A549 (cell line): ENCODE results near the gene SLC49A3. TPM values are rescaled to one million over a fixed set of nuclear protein-coding genes. Genes with fewer than 3 reads are reported as not detected.

Source experiments
- ATAC-seq, 2 experiments: fragments of 200-7000 bp in 1 of 2; fragments of >200 bp in 1 of 2; cut with Nextera tagmentation in 1 of 2; cut with Tn5 transposase in 1 of 2; 3 replicates each; pipeline versions ENCODE4 v1.8.0 to v1.9.1; 2018 to 2020; ENCODE audit warnings: mild to moderate bottlenecking in 1 of 2, moderate library complexity in 1 of 2
- CTCF ChIA-PET: fragments of 300-600 bp; sonication (Branson Sonifier 250); formaldehyde crosslinking; extraction: SDS; loops from one replicate; lab custom pipeline; 2021; ENCODE audit warnings: antibody characterized with exemption, inconsistent platforms; lab: Yijun Ruan, JAX
- POLR2A ChIA-PET: fragments of 350-600 bp; formaldehyde crosslinking; extraction: SDS; loops from one replicate; lab custom pipeline; 2021; ENCODE audit warnings: antibody characterized with exemption, inconsistent platforms; lab: Yijun Ruan, JAX
- DNase-seq, 2 experiments: peaks; one replicate each; pipeline versions ENCODE4 v3.0.0 to v3.0.0-alpha.2; 2011 to 2016; ENCODE audit warnings: low read depth in 1 of 2, low spot score in 1 of 2
- FAIRE-seq: peaks from 2 replicates; lab custom pipeline; 2011; peaks lifted over from hg19 to GRCh38; lab: Jason Lieb, UNC
- H3K27ac ChIP-seq, 2 experiments: fragments of >200 bp; sonication (Bioruptor Twin); formaldehyde crosslinking; 3 replicates each; pipeline ENCODE4 v1.5.1; 2016 to 2017
- H3K4me1 ChIP-seq: fragments of >200 bp; sonication (Bioruptor Twin); formaldehyde crosslinking; 3 replicates; pipeline ENCODE4 v1.6.1; 2016
- H3K4me2 ChIP-seq: fragments of >200 bp; sonication (Bioruptor Twin); formaldehyde crosslinking; 3 replicates; pipeline ENCODE4 v1.6.1; 2016
- H3K4me3 ChIP-seq: fragments of >200 bp; sonication (Bioruptor Twin); formaldehyde crosslinking; 3 replicates; pipeline ENCODE4 v1.5.1; 2016
- H3K9me3 ChIP-seq: fragments of >200 bp; sonication (Bioruptor Twin); formaldehyde crosslinking; 3 replicates; pipeline ENCODE4 v1.6.1; 2016
- CTCF ChIP-seq: fragments of >200 bp; sonication (Bioruptor Twin); formaldehyde crosslinking; IDR thresholded peaks from 3 replicates; pipeline ENCODE4 v1.5.1; 2016
- FOXS1 ChIP-seq: fragments of 250-450 bp; sonication (Bioruptor Pico); IDR thresholded peaks from 2 replicates; pipeline ENCODE4 v1.5.0; 2020; ENCODE audit warnings: mild to moderate bottlenecking, moderate library complexity
- HDAC2 ChIP-seq: fragments of 200-600 bp; sonication (generic); IDR thresholded peaks from 2 replicates; pipeline ENCODE4 v1.6.1; 2016
- JUN ChIP-seq, 2 experiments: fragments of >200 bp; sonication (Bioruptor Twin); formaldehyde crosslinking; IDR thresholded peaks; 2 replicates in 1 of 2; 3 replicates in 1 of 2; pipeline ENCODE4 v1.6.1; 2016 to 2017
- JUNB ChIP-seq: fragments of >200 bp; sonication (Bioruptor Twin); formaldehyde crosslinking; IDR thresholded peaks from 2 replicates; pipeline ENCODE4 v1.6.1; 2016
- MAFK ChIP-seq: fragments of 450-650 bp; IDR thresholded peaks from 2 replicates; pipeline ENCODE4 v1.6.1; 2014; ENCODE audit not compliant: partially characterized antibody
- POLR2AphosphoS2 ChIP-seq: conservative IDR thresholded peaks from 2 replicates; pipeline ENCODE4 v1.6.1; 2012; ENCODE audit warnings: low read length, improper control_type of control experiment, inconsistent platforms
- RAD21 ChIP-seq, 2 experiments: fragments of >200 bp in 1 of 2; sonication (Bioruptor Twin) in 1 of 2; formaldehyde crosslinking in 1 of 2; IDR thresholded peaks in 1 of 2; conservative IDR thresholded peaks in 1 of 2; 2 replicates in 1 of 2; 3 replicates in 1 of 2; pipeline ENCODE4 v1.6.1; 2012 to 2018; ENCODE audit warnings: inconsistent platforms in 1 of 2
- SMC3 ChIP-seq: fragments of >200 bp; sonication (Bioruptor Twin); formaldehyde crosslinking; IDR thresholded peaks from 3 replicates; pipeline ENCODE4 v1.6.1; 2018; ENCODE audit warnings: inconsistent platforms
- WGBS: methylation state at CpG from one replicate; pipeline ENCODE4 v1.1.6; 2017; ENCODE audit errors: missing lambda C conversion rate; 5-methylcytosine and 5-hydroxymethylcytosine counted together
- polyA plus RNA-seq, 4 experiments: library from polyadenylated mRNA; depleted of rRNA in 3 of 4; stranded (reverse); fragments of >200 nt; fragmentation: RNase III in 1 of 4; extraction: RNeasy Plus Mini Kit Qiagen cat#74134 plus additional on column Dnase treatment in 1 of 4; gene quantifications; 2 replicates in 3 of 4; 3 replicates in 1 of 4; pipeline ENCODE4 v1.2.3, GENCODE V29; 2011 to 2017
- TF ChIP-seq, protein P1 (sequence below): fragments of 250-450 bp; sonication (Bioruptor Pico); IDR thresholded peaks from 2 replicates; pipeline ENCODE4 v1.5.0; 2021; ENCODE audit warnings: mild to moderate bottlenecking, moderate library complexity, borderline replicate concordance

SLC49A3 gene
- polyA plus RNA-seq, 2 of the 4 experiments (the other 2 are of a cell fraction), result 0.05 to 0.12 TPM

GRCh38 chr4:683982-684622 lies 4.8 kb downstream of the SLC49A3 start:
- 32% methylated on average over 7 of the region's 19 CpGs for WGBS
- H3K9me3 ChIP-seq, result no peaks in the 10 kb centered on the region
- H3K27ac ChIP-seq, result peak overlapping the region in 1 of 2 experiments; percentile 44; a peak in 1 of 6 replicates
- DNase-seq (peak in 1 of 2 experiments; percentile 73), ATAC-seq (peak; percentile 4 to 65; a peak in 3 of 6 replicates), FAIRE-seq (no peak)
- ChIA-PET POLR2A (interaction anchor here (0.7 kb wide), 1 partner anchor 10 kb away, joined by 3 read pairs; the partner anchor contains the start of genes ATP5ME and MYL5), CTCF (interaction anchor here (0.6 to 1.4 kb wide), 11 partner anchors 8 to 84 kb away, joined by 3 to 8 read pairs (median 4); partner anchors contain the start of genes ATP5ME and MYL5)
- peaks cover 31% of the 10 kb centered on the region for H3K4me1 ChIP-seq
- H3K4me3 ChIP-seq, result no peak overlapping the region
- TF ChIP-seq MAFK, result no peak
- 0 out of 3 replicates have a peak, but pooled peaks have one; percentile 13 for TF ChIP-seq SMC3
- TF ChIP-seq CTCF, result peak; percentile 49
- no peak for TF ChIP-seq POLR2AphosphoS2
- TF ChIP-seq RAD21 (conservative IDR thresholded peaks at IDR 0.05 in 1 of 2, IDR thresholded peaks at IDR 0.05 in 1 of 2), result 0 out of 5 replicates have a peak, but pooled peaks of 1 of the 2 experiments have one; percentile 14
- TF ChIP-seq HDAC2, result no peak
- TF ChIP-seq, protein P1, sequence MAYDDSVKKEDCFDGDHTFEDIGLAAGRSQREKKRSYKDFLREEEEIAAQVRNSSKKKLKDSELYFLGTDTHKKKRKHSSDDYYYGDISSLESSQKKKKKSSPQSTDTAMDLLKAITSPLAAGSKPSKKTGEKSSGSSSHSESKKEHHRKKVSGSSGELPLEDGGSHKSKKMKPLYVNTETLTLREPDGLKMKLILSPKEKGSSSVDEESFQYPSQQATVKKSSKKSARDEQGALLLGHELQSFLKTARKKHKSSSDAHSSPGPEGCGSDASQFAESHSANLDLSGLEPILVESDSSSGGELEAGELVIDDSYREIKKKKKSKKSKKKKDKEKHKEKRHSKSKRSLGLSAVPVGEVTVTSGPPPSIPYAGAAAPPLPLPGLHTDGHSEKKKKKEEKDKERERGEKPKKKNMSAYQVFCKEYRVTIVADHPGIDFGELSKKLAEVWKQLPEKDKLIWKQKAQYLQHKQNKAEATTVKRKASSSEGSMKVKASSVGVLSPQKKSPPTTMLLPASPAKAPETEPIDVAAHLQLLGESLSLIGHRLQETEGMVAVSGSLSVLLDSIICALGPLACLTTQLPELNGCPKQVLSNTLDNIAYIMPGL (CRISPR knock-in tag), result no peak
- TF ChIP-seq JUN (IDR thresholded peaks at IDR 0.05), result peak in 1 of 2 experiments; percentile 26; a peak in 1 of 5 replicates
- H3K4me2 ChIP-seq, result no peak overlapping the region

DNA sequence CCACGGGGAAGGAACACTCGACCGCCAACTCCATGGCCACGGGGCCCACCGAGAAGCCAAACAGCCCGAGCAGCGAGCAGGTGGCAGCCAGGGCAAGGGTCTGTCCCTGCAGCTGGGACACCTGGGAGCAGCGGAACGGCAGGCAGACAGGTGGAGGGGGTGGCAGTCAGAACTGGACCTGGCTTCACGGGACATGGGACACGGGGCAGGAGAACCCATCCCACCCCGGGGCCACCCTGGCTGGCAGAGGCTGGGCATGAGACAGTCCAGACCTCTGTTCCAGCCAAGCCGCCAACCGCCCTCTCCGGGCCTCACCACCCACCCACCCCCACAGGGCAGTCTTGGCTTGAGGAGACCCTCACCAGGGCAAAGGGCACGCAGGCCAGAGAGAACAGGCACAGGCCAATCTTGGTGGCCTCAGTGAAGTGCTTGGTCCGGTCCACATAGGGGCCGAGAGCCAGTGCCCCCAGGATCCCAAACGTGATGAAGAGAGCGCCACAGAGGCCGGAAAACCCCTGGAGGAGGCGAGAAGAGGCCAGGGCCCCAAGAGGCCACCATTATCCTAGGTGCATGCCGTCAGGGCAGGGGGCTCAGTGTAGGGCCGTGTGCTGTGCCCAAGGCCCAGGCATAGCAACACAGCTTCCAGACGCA lies 5.6 kb downstream of the SLC49A3 start:
- H3K4me3 ChIP-seq, result no peak overlapping the region
- POLR2A ChIA-PET, result interaction anchor here (0.7 kb wide), 1 partner anchor 9 kb away, joined by 3 read pairs; the partner anchor contains the start of genes ATP5ME and MYL5
- no peak for DNase-seq
- H3K4me2 ChIP-seq, result no peak overlapping the region
- peaks cover 28% of the 10 kb centered on the region for H3K4me1 ChIP-seq
- no peaks in the 10 kb centered on the region for H3K9me3 ChIP-seq
- H3K27ac ChIP-seq, result peak overlapping the region in 1 of 2 experiments; percentile 44; a peak in 1 of 6 replicates
- ATAC-seq, result peak in 1 of 2 experiments; percentile 8; a peak in 3 of 6 replicates
- TF ChIP-seq FOXS1 (CRISPR knock-in tag), result no peak
- no peak for FAIRE-seq
- CTCF ChIA-PET, result interaction anchor here (0.6 to 1.4 kb wide), 6 partner anchors 9 to 85 kb away, joined by 3 to 8 read pairs (median 4); partner anchors contain the start of genes ATP5ME and MYL5
- 81% methylated on average over 6 of the region's 25 CpGs for WGBS

DNA sequence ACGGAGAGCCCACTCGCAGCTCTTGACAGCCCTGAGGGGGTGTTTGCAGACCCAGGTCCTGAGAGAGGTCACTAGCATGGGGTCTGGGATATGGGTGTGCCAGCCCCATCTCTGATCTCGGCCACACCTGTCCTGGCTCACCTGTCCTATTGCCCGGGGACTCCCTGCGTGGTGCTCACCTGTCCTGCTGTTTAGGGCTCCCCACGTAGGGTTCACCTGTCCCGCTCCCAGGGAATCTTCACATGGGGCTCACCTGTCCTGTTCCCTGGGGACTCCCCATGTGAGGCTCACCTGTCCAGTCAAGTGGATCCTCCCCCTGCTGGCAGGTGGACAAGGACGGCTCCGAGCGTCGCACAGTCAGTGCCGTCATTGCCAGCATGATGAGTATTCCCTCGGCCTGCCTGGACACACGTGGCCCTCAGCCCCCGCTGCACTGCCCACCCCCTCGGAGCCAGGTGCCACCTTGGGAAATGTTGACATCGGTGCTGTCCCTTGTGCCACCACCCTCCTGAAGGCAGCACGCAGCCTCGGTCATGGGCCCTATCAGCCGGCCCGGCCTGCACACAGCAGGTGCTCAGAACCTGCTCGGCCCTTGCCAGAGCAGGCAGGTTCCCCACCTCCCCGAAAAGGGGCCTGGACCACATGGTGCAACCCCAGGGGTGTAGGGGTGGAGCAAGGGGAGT lies 6.3 kb downstream of the SLC49A3 start:
- ChIA-PET CTCF (no interaction called here), POLR2A (no interaction called here)
- TF ChIP-seq JUNB (no peak), JUN (IDR thresholded peaks at IDR 0.05) (0 out of 5 replicates have a peak, but pooled peaks of 1 of the 2 experiments have one; percentile 5)
- WGBS, result 91% methylated on average over 8 of the region's 23 CpGs
- H3K9me3 ChIP-seq, result no peaks in the 10 kb centered on the region
- DNase-seq, result no peak
- H3K4me3 ChIP-seq, result no peak overlapping the region
- no peak for FAIRE-seq
- no peak overlapping the region for H3K27ac ChIP-seq
- H3K4me2 ChIP-seq, result no peak overlapping the region
- H3K4me1 ChIP-seq, result peaks cover 21% of the 10 kb centered on the region
- no peak for ATAC-seq
